Activated naive CD4-positive, alpha-beta T cell treated with anti-CD3 and anti-CD28 coated beads, Interleukin-2, amount 50 U/mL, for 72 hours (primary cell): ENCODE results near the gene ZMIZ1. TPM values are rescaled to one million over a fixed set of nuclear protein-coding genes. Genes with fewer than 3 reads are reported as not detected.

ENCODE experiments used
- ATAC-seq, 2 donors: fragments of 150-1000 bp; cut with Tn5 transposase; 2 replicates each; pipeline ENCODE4 v1.10.0; 2021; ENCODE audit warnings: mild to moderate bottlenecking in 2 of 2, moderate library complexity in 2 of 2
- DNase-seq, 2 donors: peaks; one replicate each; pipeline ENCODE4 v3.0.0; 2021 to 2022; ENCODE audit warnings: low spot score in 2 of 2
- H3K27ac Mint-ChIP-seq, 2 donors: one replicate each; pipeline ENCODE4 v1.8.0; 2022; ENCODE audit warnings: mild to moderate bottlenecking in 2 of 2, mixed read lengths in 2 of 2
- H3K36me3 Mint-ChIP-seq, 2 donors: one replicate each; pipeline ENCODE4 v1.8.0; 2022; ENCODE audit warnings: mixed read lengths in 2 of 2
- H3K9me3 Mint-ChIP-seq, 2 donors: one replicate each; pipeline ENCODE4 v1.8.0; 2022; ENCODE audit warnings: mixed read lengths in 2 of 2
- total RNA-seq, 2 donors: library from RNA; stranded (reverse); gene quantifications; one replicate each; pipeline ENCODE4 v1.2.3, GENCODE V29; 2022

The ZMIZ1 gene
- total RNA-seq, 2 donors from 2014 or later, result 16.1 to 42.7 TPM

DNA sequence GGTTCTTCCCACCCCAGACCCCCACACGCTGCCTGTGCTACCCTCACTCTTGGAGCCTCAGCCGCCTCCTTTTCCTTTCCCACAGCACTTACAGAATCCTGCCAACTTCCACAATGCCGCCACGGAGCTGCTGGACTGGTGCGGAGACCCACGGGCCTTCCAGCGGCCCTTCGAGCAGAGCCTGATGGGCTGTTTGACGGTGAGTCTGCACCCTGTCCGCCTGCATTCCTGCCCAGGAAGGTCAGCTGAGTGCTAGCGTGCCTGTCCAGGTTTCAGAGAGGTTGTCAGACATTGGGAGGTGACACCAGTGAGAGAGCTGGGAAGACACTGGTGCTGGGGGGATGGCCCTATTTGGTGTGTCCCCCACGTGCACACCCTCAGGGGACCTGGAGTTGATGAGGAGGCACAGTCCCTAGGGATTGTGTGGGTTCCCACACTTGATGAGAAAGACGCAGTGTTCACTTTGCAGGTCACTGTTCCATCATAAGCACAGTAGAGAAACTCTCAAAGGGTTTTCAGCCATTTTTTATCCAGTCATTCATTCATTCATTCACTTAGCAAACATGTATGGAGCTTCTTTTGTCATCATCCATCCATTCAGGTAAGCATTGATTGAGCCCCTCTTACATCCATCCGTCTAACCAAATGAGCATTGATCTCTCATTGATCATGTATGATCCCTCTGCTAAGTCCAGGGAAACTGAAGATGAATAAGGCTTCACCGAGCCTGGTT, 139.7 kb downstream of the ZMIZ1 start:
- Mint-ChIP-seq H3K9me3 (no peaks in the 10 kb centered on the region), H3K27ac (peak overlapping the region; percentile 55 to 67), H3K36me3 (no peaks in the 10 kb centered on the region)
- DNase-seq (no peak), ATAC-seq (no peak)

DNA sequence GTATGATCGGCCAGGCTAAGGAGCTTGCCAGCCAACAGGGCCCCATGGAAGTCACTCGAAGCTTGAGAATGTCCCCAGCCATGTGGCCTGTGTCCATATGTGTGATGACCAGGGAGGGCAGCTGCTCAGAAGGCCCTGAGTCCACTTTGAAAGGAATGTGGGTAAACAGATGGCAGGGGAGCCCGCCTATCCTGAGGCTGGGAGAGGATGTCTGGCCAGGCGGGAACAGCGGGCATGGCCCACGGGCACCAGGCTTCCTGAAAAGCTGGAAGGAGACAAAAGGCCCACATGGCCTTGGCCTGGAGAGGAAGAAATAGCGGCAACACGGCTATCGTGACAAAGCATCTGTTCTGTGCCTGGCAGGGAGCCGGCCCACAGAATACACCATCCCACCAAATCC, 140.6 kb downstream of the ZMIZ1 start:
- no peak for DNase-seq
- Mint-ChIP-seq H3K36me3 (no peaks in the 10 kb centered on the region), H3K27ac (peak overlapping the region; percentile 55 to 67), H3K9me3 (no peaks in the 10 kb centered on the region)
- ATAC-seq, result no peak

DNA sequence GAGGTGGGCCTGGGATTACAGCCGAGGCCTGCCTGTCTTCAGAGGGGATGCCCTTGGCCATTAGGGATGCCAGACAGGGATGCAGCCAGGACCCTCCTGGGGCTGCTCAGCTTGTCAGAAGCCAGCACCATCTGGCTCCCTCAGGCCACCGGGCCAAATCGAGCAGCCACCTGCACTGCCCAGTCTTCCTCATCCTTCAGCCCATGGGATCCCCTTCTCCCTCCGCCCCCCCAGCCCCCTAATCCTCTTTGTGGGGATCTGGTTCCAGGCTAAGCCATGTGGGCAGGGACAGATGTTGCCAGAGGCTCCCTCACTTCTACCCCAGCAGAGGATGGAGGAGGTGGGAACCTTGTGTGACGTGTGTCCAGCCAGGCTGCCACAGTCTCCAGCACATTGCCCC, 141.1 kb downstream of the ZMIZ1 start:
- no peak overlapping the region for H3K27ac Mint-ChIP-seq
- no peaks in the 10 kb centered on the region for H3K36me3 Mint-ChIP-seq
- no peak for DNase-seq
- no peak for ATAC-seq
- no peaks in the 10 kb centered on the region for H3K9me3 Mint-ChIP-seq

DNA sequence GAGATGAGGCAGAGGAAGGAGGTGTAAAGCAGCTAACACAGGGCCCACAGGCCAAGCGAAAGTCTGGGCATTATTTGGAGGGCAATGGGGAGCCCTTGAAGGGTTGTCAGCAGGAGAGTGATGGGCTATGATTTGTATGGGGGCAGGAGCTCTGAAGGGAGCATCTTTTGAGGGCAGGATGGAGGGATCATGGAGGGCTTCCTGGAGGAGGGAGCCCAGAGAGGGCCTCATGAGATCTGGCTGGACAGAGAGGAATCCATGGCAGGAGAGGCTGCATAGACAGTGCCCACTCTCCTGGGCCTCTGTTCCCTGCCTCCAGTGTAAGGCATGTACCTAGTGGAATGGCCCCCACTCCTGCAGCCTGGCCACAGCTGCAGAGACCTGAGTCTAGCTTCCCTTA, 141.9 kb downstream of the ZMIZ1 start:
- ATAC-seq (no peak), DNase-seq (no peak)
- peak overlapping the region in 1 of 2 donors; percentile 84 for H3K27ac Mint-ChIP-seq
- H3K9me3 Mint-ChIP-seq, result no peaks in the 10 kb centered on the region
- no peaks in the 10 kb centered on the region for H3K36me3 Mint-ChIP-seq

DNA sequence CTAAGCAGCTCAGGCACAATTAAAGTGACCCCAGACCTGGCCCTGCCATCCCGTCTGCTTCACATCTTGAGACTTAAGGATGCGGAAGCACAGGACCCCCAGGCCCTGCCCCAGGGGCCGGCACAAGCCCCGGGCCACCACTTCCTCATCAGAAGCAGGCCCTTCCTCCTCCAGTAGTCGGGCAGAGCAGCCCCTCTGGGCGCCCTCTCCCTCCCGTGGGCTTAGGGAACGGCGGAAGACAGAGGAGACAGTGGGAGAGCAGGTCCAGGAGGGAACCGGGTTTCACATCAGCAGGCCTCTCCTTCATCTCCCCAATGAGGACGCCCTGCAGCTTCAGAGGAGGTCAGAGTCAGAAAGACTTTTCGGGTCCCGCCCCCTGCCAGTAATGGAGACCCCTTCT, 142.8 kb downstream of the ZMIZ1 start:
- Mint-ChIP-seq H3K36me3 (no peaks in the 10 kb centered on the region), H3K27ac (no peak overlapping the region), H3K9me3 (no peaks in the 10 kb centered on the region)
- DNase-seq, result no peak
- no peak for ATAC-seq

DNA sequence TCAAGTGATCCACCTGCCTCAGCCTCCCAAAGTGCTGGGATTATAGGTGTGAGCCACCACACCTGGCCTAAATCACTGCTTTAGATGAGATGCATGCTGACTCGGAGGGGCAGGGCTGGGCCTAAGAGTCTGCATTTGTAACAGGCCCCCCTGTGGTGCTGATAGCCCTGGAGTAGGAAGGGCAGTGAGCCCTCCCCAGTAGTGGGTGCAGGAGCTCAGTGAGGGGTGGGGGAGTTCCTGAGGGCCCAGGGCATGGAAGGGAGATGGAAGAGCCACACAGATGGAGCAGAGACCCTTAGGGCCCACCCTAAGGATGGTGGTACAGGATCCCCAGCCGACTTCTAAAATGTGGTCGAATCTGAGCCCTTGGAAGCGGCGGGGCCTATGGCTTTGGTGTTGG, 146.8 kb downstream of the ZMIZ1 start:
- H3K27ac Mint-ChIP-seq, result no peak overlapping the region
- DNase-seq (no peak), ATAC-seq (no peak)
- H3K9me3 Mint-ChIP-seq, result no peaks in the 10 kb centered on the region
- no peaks in the 10 kb centered on the region for H3K36me3 Mint-ChIP-seq

DNA sequence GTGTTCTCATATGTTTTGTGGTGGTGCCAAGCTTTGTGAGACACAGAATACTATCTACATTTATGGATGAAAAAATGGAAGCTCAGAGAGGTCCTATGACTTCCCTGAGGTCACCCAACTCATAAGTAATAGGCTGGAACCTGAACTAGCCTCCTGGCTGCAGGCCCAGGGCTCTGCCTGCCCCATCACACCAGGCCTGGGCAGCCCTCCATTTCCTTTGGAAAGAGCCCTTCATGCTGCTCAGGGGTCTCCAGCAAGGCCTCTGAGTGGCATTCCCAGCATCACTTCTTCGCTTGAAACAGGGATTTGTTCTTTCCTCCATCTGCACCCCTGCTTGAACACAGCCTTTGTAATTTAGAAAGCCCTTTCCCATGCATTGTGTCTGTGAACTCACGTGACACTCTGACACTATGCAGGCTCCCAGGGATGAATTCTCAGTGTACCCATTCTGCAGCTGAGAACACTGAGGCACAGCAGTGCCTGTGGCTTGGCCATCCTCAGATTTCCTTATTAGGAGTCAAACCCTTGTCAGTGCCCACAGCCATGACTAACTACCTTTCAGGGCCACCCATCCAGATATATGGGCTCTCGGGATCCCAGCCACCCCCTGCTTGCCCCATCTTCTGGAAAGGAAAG, 150.7 kb downstream of the ZMIZ1 start:
- Mint-ChIP-seq H3K27ac (peak overlapping the region in 1 of 2 donors; percentile 2), H3K36me3 (no peaks in the 10 kb centered on the region), H3K9me3 (no peaks in the 10 kb centered on the region)
- no peak for ATAC-seq
- no peak for DNase-seq

DNA sequence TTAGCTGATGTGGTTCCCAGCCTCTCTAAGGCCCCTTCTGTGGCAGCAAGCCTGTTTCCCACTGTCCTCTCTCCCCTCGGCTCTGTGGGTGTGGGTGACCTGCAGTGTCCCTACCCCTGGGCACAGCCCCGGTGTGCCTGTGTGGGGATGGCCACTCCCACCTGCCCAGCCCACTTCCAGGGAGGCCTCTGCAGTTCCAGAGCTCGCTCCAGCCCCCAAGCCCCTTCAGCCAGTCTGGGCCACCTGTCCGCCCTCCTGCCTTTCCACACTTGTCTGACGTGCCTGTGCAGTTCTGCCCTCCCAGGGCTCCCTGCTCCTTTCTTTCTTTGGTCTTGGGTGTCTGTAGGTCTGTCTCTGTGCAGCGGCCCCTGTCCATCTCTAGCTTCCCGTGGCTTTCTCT, 151.5 kb downstream of the ZMIZ1 start:
- H3K27ac Mint-ChIP-seq, result no peak overlapping the region
- H3K9me3 Mint-ChIP-seq, result no peaks in the 10 kb centered on the region
- H3K36me3 Mint-ChIP-seq, result no peaks in the 10 kb centered on the region
- ATAC-seq, result no peak
- DNase-seq, result no peak

DNA sequence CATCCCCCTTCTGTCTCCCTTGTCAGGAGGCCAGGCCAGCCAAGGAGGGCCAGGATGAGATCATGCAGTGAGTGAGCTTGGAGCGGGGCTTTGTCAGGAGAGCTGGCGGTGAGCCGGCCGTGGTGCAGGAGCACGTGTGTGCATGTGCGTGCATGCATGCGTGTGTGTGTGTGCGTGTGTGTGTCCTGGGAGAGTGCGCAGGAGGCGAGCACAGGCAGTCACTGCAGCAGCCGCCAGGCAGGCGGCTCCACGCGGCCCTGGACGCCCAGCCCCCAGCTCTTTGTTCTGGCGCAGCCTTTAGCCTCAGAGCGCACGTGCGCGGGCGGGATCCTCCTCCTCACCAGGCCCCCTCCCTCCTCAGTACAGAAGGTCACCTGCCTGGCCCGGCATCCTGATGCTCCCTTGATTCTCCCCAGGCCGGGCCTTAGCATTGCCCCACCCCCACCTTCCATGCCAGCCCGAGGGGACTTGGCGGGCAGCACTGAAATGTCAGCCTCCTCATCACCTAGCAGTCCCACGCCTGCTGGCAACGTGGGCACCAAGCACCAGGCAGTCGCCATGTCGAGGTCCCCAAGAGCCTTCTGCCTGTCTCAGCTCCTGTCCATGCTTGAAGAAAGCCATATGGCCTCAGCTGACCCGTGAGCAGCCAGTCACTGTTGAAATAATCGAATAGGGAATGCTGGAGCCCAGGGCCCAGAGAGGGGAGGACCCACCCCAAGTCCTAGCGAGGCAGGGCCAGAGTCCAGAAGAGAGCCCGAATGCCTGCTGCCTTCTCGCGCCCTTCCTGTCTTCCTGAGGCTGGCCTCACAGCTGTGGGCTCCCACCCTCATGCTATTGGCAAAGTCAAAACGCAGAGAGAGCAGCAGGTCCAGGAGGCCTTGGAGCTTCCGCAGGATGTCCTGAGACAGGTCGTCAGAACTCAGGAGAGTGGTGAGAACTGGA, 152.6 kb downstream of the ZMIZ1 start:
- Mint-ChIP-seq H3K27ac (no peak overlapping the region), H3K9me3 (no peaks in the 10 kb centered on the region), H3K36me3 (no peaks in the 10 kb centered on the region)
- DNase-seq (no peak), ATAC-seq (no peak)

DNA sequence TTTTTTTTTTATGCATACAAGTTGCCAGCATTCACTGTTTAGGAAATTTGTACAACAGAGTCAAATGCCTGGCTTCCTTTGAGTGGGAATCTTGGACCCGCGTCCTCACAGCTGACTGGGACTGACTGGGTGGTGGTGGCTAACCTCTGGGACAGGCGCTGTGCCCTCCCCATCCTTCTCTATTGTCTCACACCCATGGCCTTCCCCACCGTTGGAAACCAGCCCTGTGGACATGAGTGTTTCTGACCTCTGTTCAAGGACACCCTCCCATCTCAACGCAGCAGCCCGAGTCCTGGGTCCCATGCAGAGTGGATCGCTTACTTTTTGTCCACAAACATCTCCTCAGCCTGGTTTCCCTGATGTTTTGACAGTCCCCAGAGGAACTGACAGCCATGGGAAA, 153.4 kb downstream of the ZMIZ1 start:
- Mint-ChIP-seq H3K9me3 (no peaks in the 10 kb centered on the region), H3K36me3 (no peaks in the 10 kb centered on the region), H3K27ac (no peak overlapping the region)
- DNase-seq (no peak), ATAC-seq (no peak)

DNA sequence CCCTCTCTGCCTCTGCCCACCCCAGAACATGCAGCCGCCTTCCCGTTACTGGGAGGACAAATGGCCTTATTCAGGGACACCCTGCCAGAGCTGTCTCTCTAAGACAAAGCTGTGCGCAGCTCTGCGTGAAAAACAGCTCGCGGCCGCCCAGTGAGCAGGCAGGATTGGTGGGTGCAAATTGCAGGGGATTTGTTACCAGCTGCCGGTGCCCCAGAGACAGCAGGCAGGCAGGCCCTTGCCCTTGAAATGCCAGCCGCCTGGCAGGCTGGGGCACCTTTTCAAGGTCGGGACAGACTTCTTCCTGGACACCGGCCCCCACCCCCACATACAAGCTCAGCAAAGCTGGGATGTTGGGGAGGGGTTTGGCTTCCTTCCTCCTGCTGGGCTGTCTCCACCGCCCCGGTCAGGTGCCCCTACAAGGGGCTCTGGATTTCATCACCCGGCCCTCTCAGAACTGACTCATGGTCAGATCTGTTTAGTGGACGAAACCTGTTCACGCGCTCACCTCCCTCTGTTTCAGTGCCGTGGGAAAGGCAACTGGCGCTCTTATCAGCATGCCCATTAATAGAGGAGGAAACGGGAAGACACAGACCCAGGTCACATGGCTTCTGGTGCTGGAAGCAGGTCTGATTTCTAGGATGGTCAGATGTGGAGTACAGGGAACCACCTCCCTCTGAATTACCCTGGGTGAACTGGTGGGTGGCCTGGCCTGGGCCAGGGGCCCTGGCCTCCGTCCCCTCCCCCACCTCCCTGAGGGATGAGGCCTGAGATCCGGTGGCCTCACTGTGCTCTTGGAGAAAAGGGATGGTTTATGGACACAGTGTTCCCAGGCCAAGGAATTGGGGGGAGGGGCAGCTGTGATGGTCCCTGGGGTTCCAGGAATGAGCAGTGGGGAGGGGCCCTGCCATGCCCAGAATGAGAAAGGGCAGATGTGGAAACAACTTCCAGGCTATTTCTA, 154.6 kb downstream of the ZMIZ1 start:
- no peak for DNase-seq
- ATAC-seq, result no peak
- no peaks in the 10 kb centered on the region for H3K36me3 Mint-ChIP-seq
- peak overlapping the region in 1 of 2 donors; percentile 2 for H3K27ac Mint-ChIP-seq
- no peaks in the 10 kb centered on the region for H3K9me3 Mint-ChIP-seq

DNA sequence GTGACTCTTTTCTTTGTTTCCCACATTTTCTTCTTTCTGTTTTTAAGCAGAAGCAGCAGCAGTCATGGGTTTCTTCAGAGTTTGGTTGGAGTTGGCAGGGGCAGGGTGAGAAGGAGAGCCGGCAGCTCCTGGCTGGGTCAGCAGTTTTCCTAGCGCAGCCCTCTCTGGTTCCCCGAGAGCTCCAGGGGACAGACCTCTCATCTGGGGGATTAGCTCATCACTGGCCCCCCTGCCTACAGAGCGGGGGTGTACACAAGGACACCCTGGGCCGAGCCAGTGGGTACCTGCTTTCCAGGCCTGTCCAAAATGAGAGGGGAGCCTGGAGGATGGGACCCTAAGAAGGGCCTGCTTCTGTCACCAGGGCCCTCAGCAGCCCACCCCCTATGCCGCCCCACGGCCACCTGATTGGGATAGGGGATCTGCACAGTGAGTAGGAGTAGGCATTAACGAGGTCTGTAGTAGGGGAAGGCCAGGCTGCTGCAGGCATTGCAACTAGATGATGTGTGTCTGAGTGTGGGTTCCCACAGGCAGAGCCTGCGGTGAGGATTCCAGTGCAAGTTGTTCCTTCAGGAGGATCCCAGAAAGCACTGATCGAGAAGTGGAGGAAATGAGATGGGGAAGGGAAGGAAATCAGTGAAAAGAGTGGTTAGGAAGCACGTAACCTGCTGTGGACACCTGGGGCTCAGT, 155.6 kb downstream of the ZMIZ1 start:
- Mint-ChIP-seq H3K9me3 (no peaks in the 10 kb centered on the region), H3K36me3 (no peaks in the 10 kb centered on the region), H3K27ac (peak overlapping the region in 1 of 2 donors; percentile 2)
- no peak for DNase-seq
- no peak for ATAC-seq

DNA sequence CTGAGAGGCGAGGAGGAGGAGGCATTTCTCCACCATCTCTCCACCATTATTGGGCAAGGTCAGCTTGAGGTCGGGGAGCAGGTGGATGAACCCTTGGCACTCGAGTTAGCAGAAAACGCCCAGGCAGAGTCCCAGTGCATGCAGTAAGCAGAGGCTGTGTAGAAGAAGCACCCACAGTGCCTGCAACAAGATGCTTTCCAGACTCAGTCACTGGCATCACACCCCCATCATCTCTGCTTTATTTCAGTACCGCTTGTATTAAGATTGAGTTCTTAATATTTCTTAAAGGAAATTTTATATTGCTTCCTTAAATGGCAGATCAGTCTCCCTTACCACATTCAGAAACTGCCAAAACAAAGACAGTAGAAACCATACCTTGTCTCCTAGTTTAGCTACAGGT, 156.2 kb downstream of the ZMIZ1 start:
- DNase-seq, result no peak
- H3K36me3 Mint-ChIP-seq, result no peaks in the 10 kb centered on the region
- no peak overlapping the region for H3K27ac Mint-ChIP-seq
- H3K9me3 Mint-ChIP-seq, result no peaks in the 10 kb centered on the region
- ATAC-seq, result no peak

DNA sequence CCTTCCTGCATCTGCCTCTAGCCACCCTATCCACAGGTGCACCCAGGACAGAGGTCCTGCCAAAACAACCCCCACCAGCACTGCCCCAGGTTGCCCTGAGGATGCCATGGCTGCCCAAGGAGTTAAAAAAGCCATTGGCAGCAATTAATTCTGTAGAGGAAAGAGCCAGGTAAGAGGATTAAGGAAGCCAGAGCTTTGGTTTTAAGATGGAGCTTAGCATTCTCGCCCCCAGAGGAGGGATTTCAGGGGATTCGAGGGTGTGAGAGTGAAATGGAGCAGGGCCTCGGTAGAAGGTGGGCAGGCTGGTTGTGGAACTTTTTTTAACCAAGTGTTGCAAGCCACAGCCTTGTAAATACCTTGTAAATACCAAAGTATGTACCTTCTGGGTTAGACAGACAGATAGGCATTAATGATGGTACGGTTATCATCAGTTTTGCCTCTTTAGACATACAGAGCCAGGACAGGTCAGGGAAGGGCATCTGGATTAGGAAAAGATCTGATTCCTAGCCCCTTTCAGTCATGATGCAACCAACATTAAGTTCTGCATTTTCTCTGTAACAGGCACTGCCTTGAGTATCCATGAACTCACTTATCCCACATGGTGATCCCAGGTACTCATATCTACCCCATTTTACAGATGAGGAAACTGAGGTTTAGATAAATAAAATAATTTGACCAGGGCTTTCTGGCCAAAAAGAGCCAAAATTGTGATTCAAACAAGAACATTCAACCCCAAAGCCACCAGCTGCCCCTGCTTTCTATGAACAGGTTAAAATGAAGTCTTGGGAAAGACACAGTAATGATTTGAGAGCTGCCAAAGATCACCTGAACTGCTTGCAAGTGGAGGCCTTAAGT, 157.9 kb downstream of the ZMIZ1 start:
- no peak for ATAC-seq
- no peaks in the 10 kb centered on the region for H3K9me3 Mint-ChIP-seq
- no peak overlapping the region for H3K27ac Mint-ChIP-seq
- DNase-seq, result no peak
- no peaks in the 10 kb centered on the region for H3K36me3 Mint-ChIP-seq

DNA sequence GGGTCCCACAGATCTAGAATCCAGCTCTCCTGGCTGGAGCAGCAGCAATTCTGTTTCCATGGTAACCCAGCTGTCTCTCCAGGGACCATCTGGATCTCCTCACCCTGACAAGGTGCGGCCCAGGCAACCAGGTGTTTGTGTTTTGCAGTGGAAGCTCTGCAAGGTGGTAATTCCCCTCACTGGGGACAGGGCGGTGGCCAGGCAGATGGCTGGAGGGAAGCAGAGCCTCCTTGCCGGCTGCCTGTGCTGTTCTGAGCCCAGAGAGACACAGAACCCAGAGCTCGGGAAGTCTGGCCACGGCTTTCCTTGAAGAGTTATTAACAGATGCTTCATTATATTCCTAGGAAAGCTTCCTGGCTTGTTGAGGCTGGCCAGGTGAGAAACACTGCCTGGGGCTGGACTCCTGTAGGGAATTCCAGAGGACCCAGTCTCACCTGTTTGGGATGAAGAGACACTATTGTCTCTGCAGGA, 160.3 kb downstream of the ZMIZ1 start:
- DNase-seq (no peak), ATAC-seq (no peak)
- H3K27ac Mint-ChIP-seq, result peak overlapping the region in 1 of 2 donors; percentile 11
- no peaks in the 10 kb centered on the region for H3K36me3 Mint-ChIP-seq
- H3K9me3 Mint-ChIP-seq, result no peaks in the 10 kb centered on the region
